RWPE2 (cell line): ENCODE data around the gene DCP1B.
A peak's percentile ranks its signal among the peaks of the same experiment; 100 is the strongest.

Source experiments
- ATAC-seq: fragments of 200-7000 bp; cut with Tn5 transposase; 3 replicates; pipeline ENCODE4 v1.9.1; 2021; ENCODE audit warnings: low read depth
- DNase-seq: peaks from one replicate; pipeline ENCODE4 v3.0.0-alpha.2; 2020; ENCODE audit warnings: low spot score
- H3K27ac ChIP-seq: fragments of 450-650 bp; 2 replicates; pipeline ENCODE4 v1.5.1; 2017; ENCODE audit warnings: mild to moderate bottlenecking; ENCODE audit not compliant: poor library complexity, severe bottlenecking
- H3K27me3 ChIP-seq: fragments of 250-450 bp; sonication (Bioruptor Pico); 2 replicates; pipeline ENCODE4 v1.5.1; 2021; ENCODE audit warnings: mild to moderate bottlenecking, moderate library complexity; ENCODE audit not compliant: insufficient read depth, poor library complexity, severe bottlenecking
- H3K36me3 ChIP-seq: fragments of 250-450 bp; sonication (Bioruptor Pico); 2 replicates; pipeline ENCODE4 v1.5.1; 2020; ENCODE audit warnings: low read depth, mild to moderate bottlenecking, moderate library complexity
- H3K4me1 ChIP-seq: fragments of 250-450 bp; sonication (Bioruptor Pico); 2 replicates; pipeline ENCODE4 v1.5.1; 2021; ENCODE audit warnings: mild to moderate bottlenecking, moderate library complexity; ENCODE audit not compliant: insufficient read depth, poor library complexity, severe bottlenecking
- H3K4me3 ChIP-seq: fragments of 250-450 bp; sonication (Bioruptor Pico); 2 replicates; pipeline ENCODE4 v1.5.1; 2021; ENCODE audit warnings: mild to moderate bottlenecking, moderate library complexity; ENCODE audit not compliant: severe bottlenecking
- H3K9me3 ChIP-seq: fragments of 250-450 bp; sonication (Bioruptor Pico); 2 replicates; pipeline ENCODE4 v1.5.1; 2021; ENCODE audit warnings: mild to moderate bottlenecking, moderate library complexity; ENCODE audit not compliant: severe bottlenecking
- CTCF ChIP-seq: fragments of 450-650 bp; IDR thresholded peaks from one replicate; pipeline ENCODE4 v1.5.1; 2017; ENCODE audit warnings: mild to moderate bottlenecking, moderate library complexity; ENCODE audit not compliant: poor library complexity, severe bottlenecking

DCP1B gene

DNA sequence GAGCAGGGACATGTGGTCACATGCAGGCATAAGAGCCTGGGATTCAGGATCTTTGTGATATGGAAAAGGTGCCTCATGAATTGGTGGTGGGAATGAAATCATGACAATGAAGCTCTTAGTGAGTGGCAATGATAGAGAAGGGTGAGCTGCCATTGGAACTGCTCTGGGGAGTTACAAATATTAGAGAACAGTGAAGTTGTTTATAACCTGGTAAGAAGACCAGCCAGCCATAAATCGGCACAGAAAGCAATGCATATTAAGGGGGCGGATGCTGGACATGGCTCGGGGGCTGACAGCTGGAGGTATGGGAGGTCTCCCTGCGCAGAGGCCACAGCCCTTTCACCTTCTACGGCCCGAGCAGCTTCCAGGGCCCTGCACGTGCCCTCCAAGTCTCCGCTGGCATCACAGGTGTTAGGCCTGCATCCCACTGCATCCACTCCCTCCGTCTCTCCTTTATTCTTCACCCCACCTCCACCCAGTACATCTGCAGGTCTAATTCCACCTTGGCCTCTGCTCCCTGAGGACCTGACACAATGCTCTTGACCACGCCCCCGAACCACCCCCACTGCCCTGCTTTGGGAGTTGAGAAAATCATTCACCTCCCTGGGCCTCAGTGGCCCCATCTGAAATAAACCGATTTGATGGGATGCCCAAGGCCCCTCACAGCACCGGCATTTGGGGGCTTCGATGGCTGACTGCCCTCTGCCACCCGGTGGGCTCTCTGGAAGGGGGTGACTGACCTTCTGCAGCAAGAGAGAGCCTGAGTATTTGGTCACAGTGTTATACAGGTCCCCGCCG lies 89.9 kb downstream of the DCP1B start:
- no peak for TF ChIP-seq CTCF
- Histone ChIP-seq H3K27ac (no peak overlapping the region), H3K27me3 (peaks cover 14% of the 10 kb centered on the region), H3K4me3 (no peak overlapping the region), H3K9me3 (no peaks in the 10 kb centered on the region), H3K36me3 (no peaks in the 10 kb centered on the region), H3K4me1 (no peaks in the 10 kb centered on the region)
- ATAC-seq (no peak), DNase-seq (no peak)

DNA sequence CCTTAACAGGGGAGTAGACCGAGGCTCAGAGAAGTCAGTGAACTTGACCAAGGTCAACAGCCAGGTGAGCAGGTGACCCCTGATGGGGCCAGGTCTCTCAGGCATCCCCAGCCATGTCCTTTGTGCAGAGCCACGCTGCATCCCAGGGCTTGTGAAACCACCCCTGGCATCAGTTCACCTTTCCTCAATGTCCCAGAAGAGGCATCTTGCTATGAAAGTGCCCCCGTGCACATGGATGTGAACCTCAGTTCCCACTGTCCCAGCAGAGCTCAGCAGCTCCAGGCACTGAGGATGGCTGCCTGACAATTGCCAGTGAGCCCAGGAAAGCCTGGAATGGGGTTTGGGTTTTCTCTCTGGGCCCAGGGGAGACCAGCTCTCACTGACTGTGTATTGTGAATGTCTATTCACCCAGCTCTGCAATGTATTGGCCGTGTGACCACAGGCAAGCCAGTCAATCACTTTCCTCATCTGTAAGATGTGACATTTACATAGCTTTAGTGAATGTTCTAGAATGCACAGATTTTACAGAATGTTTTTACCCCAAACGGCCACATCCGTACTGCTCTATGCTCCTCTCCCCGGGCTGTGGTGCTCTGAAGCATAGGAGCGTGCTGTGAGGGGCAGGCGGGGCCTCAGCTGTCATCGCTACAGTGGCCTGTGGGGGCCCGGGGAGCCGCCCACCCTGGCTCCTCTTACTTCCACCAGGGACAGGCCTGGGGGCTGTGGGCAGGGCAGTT lies 90.7 kb downstream of the DCP1B start:
- H3K4me3 ChIP-seq = no peak overlapping the region
- DNase-seq = peak; percentile 56

DNA sequence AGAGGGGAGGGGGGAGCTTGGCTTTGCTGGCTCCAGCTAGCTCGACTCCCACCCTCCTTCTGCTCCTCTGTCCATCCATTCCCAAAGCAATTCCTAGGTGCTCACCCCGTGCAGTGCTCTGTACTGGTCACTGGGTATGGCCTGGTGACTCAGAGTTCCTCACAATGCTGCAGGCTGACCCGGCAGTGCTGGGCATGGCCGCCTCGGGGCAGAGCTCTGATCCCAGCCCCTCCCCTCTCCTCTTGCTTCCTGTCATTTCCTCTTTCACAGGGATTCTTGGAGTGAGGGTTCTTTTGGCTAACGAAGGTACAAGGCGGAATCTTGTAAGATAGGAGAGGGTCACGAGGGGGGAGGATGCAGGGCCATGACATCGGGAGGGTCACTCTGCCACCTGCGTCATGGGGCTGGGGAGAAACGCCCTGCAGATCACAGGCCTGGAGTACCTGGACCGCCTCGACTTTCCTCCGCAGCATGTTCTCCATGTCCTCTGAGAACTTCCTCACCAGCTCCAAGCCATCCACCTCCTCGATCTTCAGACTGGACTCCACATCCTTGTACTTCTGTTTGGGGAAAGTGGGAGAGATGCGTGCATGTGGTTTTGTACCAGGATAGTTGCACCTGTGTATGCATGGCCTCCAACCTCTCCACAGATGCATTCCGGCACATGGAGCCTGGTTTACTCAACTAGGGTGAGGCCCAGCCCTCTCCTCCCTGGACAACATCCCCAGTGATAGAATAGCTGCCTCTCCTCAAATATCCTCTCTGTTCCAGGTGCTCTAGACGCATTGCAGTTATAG lies 91.5 kb downstream of the DCP1B start:
- Histone ChIP-seq H3K36me3 (no peaks in the 10 kb centered on the region), H3K4me3 (no peak overlapping the region), H3K9me3 (no peaks in the 10 kb centered on the region), H3K27me3 (peaks cover 14% of the 10 kb centered on the region), H3K27ac (no peak overlapping the region), H3K4me1 (no peaks in the 10 kb centered on the region)
- ATAC-seq (peak; percentile 59; the same call in 2 of the 3 replicates), DNase-seq (peak; percentile 35)
- TF ChIP-seq CTCF = no peak

More for the DNA sequence above, 90.7 kb downstream of the DCP1B start:
- H3K27me3 ChIP-seq = peaks cover 14% of the 10 kb centered on the region
- no peak for ATAC-seq
- H3K9me3 ChIP-seq = no peaks in the 10 kb centered on the region
- no peaks in the 10 kb centered on the region for H3K36me3 ChIP-seq
- H3K4me1 ChIP-seq = no peaks in the 10 kb centered on the region
- no peak overlapping the region for H3K27ac ChIP-seq
- TF ChIP-seq CTCF = no peak

GRCh38 chr12:1911598-1912575 lies 92.4 kb downstream of the DCP1B start:
- no peak overlapping the region for H3K4me3 ChIP-seq
- H3K36me3 ChIP-seq = no peaks in the 10 kb centered on the region
- H3K27ac ChIP-seq = no peak overlapping the region
- H3K27me3 ChIP-seq = peaks cover 8% of the 10 kb centered on the region
- no peaks in the 10 kb centered on the region for H3K4me1 ChIP-seq
- no peak for TF ChIP-seq CTCF
- DNase-seq (no peak), ATAC-seq (no peak)
- no peaks in the 10 kb centered on the region for H3K9me3 ChIP-seq
